ENCODE results near the gene DOCK1. TPM values are rescaled to one million over a fixed set of nuclear protein-coding genes. Genes with fewer than 3 reads are reported as not detected.

The DOCK1 gene
- total RNA-seq, 2 donors from 2014 or later, result 41.2 to 56.0 TPM

DNA sequence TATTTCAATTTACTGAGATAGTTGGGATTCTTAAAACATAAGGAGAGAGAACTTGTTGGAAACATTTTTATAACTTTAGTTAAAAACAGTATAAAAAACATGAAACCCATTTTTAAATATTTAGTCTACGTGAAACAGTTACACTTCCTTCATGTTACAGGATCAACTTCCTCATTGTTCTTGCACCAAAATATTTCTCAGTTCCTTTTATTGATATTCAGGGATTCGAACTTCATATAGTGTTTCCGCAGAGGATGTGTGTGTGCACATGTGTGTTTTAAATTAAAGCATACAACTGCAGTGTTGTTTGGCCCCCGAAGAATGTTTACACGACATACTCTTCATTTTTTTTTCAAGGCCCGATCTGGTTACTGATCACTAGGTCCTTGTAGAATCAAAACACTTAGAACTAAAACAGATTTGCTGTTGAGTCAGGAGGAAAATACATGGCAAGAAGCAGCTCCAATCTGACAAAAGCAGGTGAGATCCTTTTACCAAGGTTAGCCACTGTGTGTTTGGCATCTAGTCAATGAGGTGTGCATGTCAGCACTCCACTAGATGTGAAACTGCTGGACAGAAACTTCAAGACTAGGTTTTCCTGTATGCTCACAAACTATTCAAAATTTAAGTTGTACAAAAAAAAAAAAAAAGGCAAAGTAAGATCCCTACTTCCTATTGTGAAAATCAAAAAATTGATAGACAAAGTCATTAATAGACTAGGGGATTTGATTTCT is 230.8 kb downstream of the DOCK1 start:
- Histone ChIP-seq H3K27ac (no peak overlapping the region), H3K4me1 (replicated peaks) (no peaks in the 10 kb centered on the region), H3K27me3 (replicated peaks; ENCODE audit: insufficient read depth) (no peaks in the 10 kb centered on the region), H3K4me3 (no peak overlapping the region), H3K36me3 (no peaks in the 10 kb centered on the region), H3K9me3 (no peaks in the 10 kb centered on the region)
- TF ChIP-seq POLR2AphosphoS5 (IDR thresholded peaks at IDR 0.05) (no peak), POLR2A (IDR thresholded peaks at IDR 0.05) (no peak)
- TF ChIP-seq, protein P1, sequence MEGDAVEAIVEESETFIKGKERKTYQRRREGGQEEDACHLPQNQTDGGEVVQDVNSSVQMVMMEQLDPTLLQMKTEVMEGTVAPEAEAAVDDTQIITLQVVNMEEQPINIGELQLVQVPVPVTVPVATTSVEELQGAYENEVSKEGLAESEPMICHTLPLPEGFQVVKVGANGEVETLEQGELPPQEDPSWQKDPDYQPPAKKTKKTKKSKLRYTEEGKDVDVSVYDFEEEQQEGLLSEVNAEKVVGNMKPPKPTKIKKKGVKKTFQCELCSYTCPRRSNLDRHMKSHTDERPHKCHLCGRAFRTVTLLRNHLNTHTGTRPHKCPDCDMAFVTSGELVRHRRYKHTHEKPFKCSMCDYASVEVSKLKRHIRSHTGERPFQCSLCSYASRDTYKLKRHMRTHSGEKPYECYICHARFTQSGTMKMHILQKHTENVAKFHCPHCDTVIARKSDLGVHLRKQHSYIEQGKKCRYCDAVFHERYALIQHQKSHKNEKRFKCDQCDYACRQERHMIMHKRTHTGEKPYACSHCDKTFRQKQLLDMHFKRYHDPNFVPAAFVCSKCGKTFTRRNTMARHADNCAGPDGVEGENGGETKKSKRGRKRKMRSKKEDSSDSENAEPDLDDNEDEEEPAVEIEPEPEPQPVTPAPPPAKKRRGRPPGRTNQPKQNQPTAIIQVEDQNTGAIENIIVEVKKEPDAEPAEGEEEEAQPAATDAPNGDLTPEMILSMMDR (IDR thresholded peaks at IDR 0.05), result no peak
- no peak for DNase-seq (ENCODE audit: low spot score)
- intact Hi-C loops (cut with DNase I), result no loop called here
- 81% methylated on average over 6 of the region's 6 CpGs for WGBS

DNA sequence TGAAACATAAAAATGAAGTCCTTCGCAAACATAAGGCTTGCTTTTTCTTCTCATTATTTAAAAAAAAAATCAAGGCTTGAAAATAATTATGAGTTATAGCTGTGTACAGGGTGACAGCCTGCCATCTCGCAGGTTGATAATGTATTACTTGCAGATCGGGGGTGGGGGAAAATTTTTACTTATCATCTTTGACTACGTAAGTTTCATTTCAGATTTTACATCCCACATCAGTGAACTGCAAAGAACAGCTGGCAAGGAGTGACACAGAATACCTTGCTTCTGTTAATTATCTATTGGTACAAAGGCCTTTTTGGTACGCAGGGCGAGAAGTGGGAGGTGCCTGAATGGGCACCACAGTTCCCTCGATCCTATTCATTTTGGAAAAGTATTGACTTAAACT is 232.2 kb downstream of the DOCK1 start:
- intact Hi-C loops (cut with DNase I), result no loop called here
- TF ChIP-seq, protein P1 (IDR thresholded peaks at IDR 0.05), result no peak
- no peak for TF ChIP-seq POLR2A (IDR thresholded peaks at IDR 0.05)
- TF ChIP-seq POLR2AphosphoS5 (IDR thresholded peaks at IDR 0.05), result no peak
- WGBS, result 93% methylated on average over 7 of the region's 7 CpGs
- H3K36me3 ChIP-seq, result no peaks in the 10 kb centered on the region
- H3K4me3 ChIP-seq, result no peak overlapping the region
- H3K9me3 ChIP-seq, result no peaks in the 10 kb centered on the region
- H3K27ac ChIP-seq, result no peak overlapping the region
- no peak for DNase-seq (ENCODE audit: low spot score)
- H3K27me3 ChIP-seq (replicated peaks; ENCODE audit: insufficient read depth), result no peaks in the 10 kb centered on the region
- H3K4me1 ChIP-seq (replicated peaks), result no peaks in the 10 kb centered on the region

DNA sequence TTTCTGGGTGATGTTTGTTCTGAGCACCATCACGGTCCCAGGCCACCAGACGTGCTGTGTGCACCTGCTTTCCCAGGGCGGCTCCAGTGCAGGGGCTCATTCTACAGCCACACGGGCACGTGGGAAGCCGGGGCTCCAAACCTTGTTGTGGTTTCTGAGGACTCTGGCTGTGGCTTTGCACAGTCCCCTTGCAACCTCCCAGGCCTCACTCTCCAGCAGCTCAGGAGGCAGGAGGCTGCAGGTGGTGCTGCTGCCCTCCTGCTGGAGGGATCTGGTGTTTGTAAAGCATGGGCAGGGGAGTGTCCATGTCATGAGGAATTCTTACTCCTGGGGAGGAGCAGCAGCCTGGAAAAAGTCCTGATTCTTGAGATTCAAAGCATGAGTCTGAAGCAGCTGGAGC is 236.9 kb downstream of the DOCK1 start:
- DNase-seq (ENCODE audit: low spot score), result no peak
- H3K9me3 ChIP-seq, result no peaks in the 10 kb centered on the region
- intact Hi-C loops (cut with DNase I), result no loop called here
- no peaks in the 10 kb centered on the region for H3K36me3 ChIP-seq
- H3K27me3 ChIP-seq (replicated peaks; ENCODE audit: insufficient read depth), result no peaks in the 10 kb centered on the region
- WGBS, result 59% methylated on average over 6 of the region's 6 CpGs
- TF ChIP-seq POLR2A (IDR thresholded peaks at IDR 0.05) (no peak), POLR2AphosphoS5 (IDR thresholded peaks at IDR 0.05) (no peak)
- TF ChIP-seq, protein P1 (IDR thresholded peaks at IDR 0.05), result no peak
- H3K27ac ChIP-seq, result no peak overlapping the region
- H3K4me3 ChIP-seq, result no peak overlapping the region
- no peaks in the 10 kb centered on the region for H3K4me1 ChIP-seq (replicated peaks)

DNA sequence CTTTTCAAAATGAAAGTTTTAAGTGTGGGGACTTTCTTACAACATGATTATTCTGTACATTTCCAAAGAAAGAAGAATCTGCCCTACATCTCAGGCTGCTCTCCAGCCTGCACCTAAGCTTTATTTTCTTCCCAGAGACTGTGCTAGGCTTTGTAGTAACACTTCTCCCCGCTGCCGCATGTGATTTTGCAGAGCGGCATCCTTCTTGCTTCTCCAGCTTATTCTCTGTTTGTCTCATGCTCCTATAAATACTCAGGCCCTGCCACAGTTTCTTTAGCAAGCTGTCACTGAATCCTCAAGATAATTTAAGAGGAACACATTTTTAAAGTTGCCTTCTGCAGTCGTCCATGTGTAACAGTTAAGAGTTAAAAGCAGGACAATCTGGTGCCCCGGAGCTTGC is 237.6 kb downstream of the DOCK1 start:
- no peaks in the 10 kb centered on the region for H3K9me3 ChIP-seq

More for the DNA sequence above, 237.6 kb downstream of the DOCK1 start:
- Histone ChIP-seq H3K36me3 (no peaks in the 10 kb centered on the region), H3K4me1 (replicated peaks) (no peaks in the 10 kb centered on the region), H3K27ac (no peak overlapping the region), H3K4me3 (no peak overlapping the region), H3K27me3 (replicated peaks; ENCODE audit: insufficient read depth) (no peaks in the 10 kb centered on the region)
- TF ChIP-seq, protein P1 (IDR thresholded peaks at IDR 0.05), result no peak
- no peak for TF ChIP-seq POLR2A (IDR thresholded peaks at IDR 0.05)
- TF ChIP-seq POLR2AphosphoS5 (IDR thresholded peaks at IDR 0.05), result no peak
- DNase-seq (ENCODE audit: low spot score), result no peak
- 89% methylated on average over 5 of the region's 5 CpGs for WGBS
- intact Hi-C loops (cut with DNase I), result no loop called here
